Cerebellar nuclear complex (tissue), 1 donor: ENCODE measurements around the gene GLDC.
"Not testable (repeated sequence)": the region's sequence is repeated elsewhere in the genome, so short reads cannot be mapped to it uniquely, and the experiment has no call there.

ENCODE experiments used
- DNase-seq, 2 experiments: peaks; one replicate each; lab custom pipeline; 2025; lab: John Stamatoyannopoulos, UW

GLDC gene

DNA sequence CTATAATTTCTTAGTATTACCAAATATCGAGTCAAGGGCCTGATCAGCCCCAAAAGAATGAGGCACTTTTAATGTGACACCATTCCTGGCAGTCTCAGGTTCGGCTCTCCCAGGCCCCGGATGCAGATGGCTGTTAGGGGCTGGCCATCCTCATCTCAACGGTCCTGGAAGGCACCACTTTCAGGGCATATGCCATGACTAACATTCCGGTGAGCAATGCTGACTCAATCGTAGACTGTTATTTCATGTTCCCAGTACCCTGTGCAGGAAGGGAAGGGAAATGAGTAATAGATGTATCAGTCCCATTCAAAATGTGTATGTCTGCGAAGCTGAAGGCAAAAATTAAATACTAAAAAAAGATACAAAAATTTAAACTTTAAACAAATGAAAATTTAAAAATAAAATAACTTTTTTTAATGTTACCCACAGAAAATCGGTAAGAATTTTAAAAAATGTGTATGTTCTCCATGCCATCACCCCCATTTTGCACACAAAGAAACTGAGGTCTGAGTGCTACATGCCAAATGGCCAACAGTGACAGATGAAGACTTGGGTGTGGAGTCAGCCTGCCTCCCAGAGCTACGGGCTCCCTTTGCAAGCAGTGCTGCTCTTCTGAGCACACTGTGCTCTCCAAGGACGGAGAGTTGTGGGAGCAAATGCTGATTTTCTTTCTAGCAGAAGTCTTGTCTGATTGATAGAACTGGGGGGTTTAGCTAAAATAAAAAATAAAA, 79.0 kb downstream of the GLDC start:
- DNase-seq, result no peak

DNA sequence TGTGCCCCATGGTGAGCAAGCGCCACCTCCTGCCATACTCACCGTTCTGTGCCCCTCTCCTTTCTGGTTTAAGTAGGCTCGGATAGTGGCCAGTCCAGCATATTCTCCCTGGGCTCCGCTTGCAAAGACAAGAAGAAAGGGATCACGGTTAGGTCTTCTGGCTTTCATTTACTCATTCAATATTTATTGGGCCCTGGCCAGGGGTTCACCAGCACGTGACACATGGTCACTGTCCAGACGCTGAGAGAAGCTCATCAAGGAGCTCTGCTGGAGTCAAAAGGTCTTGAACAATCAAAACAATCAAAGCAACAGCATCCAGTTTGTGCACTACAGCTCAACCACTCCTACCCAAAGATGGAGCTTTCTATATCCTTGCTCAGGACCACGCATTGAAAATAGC, 80.2 kb downstream of the GLDC start:
- no peak for DNase-seq

DNA sequence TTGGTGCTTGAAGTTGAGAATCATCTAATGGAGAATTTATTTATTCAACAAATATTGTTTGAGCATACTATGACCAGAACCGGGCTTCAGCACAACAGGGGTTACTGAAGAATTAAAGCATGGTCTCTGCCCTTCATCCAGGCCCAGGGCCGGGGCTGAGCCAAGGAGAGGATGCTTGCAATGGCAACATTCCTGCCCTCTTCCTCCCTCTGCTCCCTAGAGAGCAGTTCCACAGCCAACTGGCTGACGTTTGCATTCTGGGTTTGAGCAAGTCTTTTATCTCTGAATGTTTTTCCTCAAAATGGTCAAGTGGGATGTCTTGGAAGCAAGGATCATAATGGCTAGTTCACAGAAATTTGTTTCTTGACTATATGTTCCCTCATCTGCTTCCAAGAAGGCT, 80.7 kb downstream of the GLDC start:
- DNase-seq, result no peak

DNA sequence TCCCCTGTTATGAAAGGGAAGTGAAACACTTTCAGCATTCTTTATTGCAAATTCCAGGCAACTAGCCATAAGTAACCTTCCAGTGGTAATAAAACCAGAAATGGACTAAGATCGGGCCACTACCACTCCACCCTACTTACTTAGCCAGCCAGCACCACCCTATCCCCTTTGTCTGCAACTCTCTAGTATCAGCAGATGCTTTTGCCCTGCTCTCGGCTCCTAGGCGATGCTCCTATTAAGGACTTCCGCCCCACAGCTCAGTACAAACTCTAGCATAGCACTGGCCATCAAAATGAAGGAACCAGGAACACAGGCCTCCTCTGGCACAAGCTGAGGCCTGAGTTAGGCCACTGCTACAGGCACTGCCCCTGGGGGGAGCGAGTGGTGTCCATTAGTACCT, 81.2 kb downstream of the GLDC start:
- DNase-seq, result no peak

DNA sequence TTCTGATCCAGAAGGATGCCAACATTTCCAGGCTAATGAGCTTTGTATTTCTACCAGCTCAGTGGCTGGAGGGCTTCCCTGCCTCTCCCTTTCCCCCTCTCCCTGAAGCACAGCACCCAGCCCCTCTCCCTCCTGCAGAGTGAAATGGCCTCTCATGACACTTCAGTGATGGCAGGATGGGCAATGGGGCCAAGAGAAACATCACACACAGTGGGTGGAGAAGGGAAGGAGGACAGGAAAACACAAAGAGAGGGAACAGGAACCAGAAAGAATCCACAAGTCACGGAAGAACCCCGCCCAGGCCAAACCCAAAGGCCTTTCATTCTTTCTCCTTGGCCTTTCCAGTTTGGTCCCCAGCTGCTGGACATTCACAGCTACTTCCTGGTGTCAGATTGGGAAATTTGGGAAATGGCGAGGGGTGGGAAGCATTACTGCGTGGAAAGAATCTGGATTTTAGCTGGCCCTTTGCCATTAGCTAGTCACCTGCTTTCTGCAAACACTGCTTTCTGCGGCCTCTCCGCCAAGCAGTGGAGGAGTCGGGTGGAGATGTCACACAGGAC, 82.6 kb downstream of the GLDC start:
- DNase-seq, result no peak

DNA sequence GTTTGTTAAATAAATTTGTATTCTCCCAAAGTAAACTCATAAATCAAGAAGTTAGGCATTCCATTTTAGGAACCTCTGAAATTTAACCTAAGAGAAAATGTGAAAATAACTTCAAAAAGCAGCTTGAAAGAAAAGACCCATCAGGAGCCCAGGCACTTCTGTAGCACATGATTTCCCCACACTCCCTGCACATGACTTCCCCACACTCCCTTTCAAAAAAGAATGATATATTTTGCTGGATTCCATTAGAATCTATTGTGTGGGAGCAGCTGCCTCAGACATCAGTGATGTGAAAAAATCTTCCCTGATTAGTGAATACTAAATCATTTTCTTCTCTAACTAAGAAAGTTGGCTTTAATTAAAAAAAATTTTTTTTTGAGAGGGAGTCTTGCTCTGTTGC, 83.3 kb downstream of the GLDC start:
- no peak for DNase-seq

DNA sequence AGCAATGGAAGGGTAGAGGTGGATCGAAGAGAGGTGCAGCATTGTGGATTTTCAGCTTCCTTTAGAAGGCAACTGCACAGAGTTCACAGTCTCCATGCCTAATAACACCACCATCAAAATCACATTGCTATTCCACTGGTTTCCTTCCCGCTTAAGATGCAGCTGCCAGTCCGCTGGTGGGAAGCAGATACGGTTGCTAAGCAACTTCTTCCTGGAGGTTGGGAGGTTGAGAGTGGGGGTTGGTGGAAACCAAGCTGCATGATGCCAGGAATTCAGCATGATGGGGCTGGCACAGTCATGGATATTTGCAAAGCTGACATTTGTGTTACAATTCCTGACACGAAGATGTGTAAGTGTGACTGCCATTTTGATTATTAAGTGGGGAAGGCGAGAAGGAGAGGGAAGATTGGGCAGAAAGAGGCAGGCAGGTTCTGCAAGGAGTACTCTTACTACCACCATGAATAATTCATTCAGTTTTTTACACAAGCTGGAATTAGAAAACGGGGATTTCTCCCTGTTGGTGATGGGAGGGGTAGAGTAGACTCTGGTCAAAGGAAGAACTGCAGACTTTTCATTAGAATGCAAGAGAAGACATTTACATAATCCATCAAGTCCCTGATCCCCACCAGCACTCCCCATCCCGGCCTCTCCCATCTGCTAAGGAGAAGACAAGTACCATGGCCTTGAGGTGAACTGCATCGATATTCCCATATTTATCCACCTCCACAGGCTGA, 87.5 kb downstream of the GLDC start:
- DNase-seq, result no peak

DNA sequence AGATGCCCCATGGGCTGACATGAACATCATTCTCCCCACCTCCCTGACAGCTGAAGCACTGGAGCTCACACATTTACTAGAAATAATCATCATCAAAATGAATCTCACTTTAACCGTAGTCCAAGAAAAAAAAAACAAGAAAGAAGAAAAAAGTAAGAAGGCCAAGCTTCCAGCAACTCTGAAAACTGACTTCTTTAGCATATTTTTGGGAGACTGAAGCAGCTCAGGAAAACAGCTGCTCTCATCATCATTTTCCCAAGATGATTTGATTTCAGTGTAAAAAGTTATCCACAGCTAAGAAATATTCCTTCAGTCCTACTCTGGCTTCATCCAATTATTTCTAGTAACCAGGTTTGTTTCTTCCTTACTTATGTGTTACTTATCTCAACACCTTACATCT, 91.7 kb downstream of the GLDC start:
- no peak for DNase-seq

DNA sequence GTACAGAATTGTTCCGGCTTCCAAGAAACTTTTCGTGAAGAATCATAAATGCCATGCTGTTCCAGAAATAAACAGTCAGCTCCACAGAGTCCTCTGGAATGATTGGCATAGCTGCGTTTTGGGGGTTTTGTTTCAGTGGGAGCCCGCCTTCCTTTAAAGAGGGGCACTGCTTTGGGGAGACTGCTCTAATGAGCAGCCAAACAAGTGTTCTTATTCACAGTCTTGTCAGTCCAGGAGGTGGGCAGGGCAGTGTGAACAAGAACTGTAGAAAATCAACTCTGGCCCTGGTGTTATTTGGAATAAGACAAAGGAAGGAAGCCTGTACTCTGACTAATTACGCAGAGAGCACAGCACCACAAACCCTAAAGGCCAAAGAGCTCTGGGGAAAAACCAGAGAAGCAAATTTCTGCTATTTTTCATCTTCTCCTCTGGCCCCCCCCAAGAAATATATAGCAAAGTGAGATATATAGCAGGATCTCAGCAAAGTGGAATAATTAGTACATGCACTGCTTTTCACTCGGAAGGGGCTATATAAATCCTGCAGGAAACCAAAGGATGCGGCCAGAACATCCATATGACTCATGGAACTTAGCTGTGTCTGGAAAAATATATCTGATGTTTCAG, 92.9 kb downstream of the GLDC start:
- DNase-seq, result no peak

DNA sequence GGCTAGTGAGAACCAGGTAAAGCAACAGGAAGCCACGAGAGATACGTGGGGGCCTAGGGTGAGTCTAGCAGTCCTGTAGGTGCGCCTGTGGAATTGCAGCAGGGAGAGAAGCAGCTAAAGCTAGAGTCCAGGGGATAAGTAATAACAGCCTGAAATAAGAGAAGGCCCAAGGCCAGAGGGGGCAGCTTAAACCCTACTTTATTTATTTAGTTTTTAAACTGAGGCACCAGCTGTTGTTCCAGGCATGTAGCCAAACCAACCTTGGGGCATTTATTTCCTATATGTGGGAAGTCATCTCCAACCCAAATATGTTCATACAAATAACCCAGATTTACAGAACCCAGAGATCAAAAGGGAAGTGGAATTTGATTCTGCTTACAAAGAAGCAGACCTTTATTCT, 93.5 kb downstream of the GLDC start:
- DNase-seq, result no peak

DNA sequence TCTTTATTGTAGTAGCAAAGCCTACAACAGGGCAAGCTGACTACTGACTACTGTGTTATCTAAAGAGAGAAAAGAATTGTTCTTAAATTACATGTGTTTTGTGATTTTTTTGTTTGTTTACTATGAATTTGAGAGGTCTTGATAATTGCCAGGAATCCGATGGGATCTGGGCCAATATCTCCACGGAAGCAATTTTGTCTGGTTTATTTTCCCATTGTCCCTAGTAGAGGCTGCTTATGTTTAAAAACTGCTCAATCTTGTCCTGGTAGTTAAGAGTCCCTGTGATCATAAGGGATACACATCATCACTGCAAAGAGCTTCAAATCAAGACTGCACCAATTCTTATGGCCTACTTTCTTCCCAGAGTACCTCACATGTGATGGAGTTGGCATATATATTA, 94.4 kb downstream of the GLDC start:
- DNase-seq, result no peak

DNA sequence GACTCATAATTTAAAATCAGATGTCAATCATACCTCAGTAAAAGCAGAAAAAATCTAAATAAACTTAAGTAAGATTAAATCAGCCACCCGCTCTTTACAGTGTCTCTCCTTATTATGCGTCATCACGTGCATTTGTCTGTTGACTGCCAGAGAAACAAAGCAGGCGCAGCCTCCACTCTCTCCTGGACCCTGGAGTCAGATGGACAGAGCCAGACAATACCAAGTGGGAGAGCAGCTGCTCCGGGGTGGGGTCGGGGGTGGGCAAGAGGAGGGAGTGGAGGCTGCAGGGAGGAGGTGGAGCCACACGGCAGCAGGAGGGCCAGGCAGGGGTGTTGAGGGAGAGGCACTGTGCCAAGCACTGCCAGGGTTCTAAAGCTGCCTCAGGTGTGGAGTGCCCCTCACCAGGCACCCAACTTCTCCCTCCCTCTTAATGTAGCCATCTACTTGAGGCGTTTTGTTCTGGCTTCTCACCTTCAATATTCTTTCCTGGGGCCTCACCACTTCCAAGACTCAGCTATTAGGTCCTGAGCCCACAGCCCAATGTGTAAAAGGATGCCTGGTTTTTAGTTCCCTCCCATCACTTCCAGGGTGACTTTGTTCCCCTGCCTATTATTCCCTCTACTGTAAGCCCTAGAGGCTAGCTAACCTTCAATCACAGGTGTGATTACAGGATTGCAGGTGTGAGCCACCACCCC, 96.3 kb downstream of the GLDC start:
- no peak for DNase-seq

DNA sequence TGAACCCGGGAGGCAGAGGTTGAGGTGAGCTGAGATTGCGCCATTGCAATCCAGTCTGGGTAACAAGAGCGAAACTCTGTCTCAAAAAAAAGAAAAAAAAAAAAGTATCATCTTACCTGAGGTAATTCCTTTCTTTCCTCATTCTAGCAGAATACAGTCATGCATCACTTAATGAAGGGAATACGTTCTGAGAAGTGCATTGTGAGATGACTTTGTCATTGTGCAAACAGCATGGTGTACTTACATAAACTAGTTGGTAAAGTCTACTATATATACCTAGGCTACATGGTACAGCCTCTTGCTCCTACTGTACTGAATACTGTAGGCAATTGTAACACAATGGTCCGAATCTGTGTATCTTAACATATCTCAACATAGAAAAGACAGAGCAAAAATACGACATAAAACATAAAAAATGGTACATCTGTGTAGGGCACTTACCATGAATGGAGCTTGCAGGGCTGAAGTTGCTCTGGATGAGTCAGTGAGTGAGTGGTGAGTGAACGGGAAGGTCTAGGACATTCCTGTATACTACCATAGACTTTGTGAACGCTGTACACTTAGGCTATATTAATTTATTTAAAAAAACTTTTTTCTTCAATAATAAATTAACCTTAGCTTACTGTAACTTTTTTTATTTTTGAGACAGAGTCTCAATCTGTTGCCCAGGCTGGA, 100.4 kb downstream of the GLDC start:
- DNase-seq, result no peak

DNA sequence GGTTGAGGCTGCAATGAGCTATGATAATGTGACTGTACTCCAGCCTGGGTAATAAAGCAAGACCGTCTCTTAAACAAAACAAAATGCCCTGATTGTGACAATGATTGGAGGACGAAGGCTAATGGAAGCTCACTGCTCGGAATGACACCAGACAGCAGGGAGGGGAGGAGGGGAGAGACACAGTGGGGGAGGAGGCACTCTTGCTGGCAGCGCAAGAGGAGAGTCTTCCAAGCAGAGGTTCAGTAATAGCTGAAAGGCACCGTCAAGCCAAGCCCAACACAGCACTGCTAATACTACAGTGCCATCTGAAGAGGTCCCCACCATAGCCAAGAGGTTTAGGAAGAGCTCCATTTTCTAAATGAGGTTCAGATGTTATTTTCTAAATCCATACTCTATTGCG, 102.3 kb downstream of the GLDC start:
- no peak for DNase-seq

DNA sequence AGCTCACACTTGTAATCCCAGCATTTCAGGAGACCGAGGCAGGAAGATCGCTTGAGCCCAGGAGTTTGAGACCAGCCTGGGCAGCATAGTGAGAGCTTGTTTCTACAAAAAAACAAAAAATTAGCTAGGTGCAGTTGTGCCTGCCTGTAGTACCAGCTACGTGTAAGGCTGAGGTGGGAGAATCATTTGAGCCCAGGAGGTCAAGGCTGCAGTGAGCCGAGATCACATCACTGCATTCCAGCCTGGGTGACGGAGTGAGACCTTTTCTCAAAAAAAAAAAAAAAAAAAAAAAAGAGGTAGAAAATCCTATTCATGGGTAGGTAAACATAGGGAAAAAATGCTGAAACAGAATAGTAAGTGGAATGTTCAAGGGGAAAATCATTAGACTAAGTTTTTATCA, 102.9 kb downstream of the GLDC start:
- DNase-seq, result not testable (repeated sequence)

DNA sequence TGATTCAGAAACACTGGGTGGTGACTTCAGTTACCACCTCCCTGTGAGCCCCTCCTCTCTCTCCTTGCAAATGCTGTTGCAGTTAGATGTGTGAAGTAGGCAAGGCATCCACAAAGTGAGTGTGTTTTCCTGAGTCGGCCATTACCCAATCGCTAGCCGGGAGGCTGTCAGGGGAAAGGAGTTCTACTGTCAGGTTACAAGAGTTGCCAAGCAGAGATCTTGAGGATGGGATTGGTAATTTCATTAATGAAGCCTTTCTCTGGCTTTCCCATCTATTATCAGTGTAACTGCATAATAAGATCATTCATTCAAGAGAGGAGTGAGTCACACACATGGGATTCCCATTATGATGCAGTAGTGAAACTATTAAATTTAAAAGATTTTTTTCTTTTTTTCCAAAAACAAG, 106.9 kb downstream of the GLDC start:
- no peak for DNase-seq

DNA sequence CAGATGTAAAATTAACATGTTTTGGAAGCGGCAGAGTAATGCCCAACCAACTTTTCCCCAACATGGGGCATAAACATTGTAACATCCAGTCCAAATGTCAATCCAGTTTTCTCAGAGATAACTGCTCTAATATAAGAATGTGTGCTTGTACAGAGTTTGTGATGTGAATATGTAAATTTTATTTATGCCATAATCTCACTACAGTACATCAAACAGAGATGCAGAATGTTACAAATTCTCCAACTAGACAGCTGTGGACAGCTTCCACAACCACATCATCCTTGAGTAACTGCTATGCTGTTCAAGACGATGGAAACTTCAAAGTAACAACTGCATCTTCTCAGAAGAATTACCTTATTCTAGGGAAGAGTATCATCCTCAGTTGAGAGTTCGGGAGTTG, 109.9 kb downstream of the GLDC start:
- no peak for DNase-seq

DNA sequence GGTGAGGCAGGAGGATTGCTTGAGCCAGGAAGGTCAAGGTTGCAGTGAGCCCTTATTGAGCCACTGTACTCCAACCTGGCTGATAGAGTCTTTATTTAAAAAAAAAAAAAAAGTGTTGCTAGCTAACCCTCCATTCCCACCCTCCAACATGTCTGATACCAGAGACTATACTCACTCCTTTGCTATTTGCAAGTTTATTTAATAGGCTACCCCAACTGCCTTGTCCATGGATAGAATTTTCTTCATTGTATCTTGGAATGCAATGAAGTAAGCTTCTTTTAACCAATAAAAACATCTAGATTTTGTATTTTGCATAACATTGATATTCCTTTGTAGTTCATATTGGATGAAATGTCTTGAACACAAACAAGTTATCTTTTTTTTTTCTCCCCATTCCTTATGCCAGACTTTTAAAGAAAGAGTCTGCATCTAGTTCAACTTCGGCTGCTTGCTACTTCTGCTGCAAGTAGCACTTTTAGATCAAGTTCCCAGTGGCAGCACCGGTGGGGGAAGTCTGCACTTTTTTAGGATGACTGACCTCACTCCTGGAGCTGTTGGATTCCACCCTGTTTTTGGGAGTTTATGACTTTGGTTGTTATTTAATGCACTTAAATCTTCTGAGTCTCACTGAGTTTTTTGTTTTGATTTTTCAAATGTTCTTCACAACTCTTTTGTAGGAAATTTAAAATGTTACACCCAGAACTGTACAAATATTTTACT, 120.0 kb downstream of the GLDC start:
- DNase-seq, result no peak

DNA sequence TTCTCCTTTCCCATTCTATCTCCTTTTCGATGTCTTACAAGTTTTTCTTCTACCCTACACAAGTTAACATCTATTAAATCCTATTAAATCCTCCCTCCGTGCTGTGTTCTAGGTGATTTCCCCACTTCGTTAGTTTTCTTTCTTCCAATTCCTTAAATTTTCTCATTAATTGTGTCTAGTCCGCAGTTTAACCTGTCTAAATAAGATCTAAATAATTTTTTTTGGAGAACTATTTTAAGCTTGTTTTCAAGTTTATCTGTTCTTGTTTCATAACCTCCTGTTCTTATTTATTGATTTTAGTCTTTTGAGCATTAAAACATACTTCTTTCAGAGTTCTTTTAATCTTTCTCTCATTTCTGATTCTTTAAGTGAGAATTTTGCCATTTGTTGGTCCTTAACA, 123.3 kb downstream of the GLDC start:
- DNase-seq, result no peak

DNA sequence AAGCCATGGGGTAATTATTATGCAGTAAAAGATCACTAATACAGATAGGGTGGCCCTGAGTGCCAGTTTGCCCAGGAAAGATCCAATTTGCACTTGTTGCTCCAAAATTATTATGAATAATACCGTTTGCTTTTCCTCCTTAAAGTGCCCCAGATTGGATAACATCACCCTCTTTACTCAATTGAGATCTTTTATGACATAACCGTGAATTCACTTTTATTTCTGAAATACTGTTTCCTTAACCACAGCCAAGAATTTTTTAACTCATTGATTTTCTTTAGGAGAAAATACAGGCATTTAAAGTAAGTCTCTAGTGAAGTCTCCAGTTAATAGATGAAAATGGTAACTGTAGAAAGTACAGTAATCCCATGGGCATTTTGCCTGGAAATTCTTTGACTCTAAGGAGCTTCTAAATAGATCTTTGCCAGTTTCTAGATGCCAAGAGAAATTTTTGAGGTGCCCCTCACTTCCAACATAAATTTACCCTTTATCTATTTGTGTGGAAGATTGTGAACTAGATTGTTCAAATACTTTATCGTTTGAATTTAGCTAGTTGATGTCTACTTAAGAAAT, 133.4 kb downstream of the GLDC start:
- no peak for DNase-seq

DNA sequence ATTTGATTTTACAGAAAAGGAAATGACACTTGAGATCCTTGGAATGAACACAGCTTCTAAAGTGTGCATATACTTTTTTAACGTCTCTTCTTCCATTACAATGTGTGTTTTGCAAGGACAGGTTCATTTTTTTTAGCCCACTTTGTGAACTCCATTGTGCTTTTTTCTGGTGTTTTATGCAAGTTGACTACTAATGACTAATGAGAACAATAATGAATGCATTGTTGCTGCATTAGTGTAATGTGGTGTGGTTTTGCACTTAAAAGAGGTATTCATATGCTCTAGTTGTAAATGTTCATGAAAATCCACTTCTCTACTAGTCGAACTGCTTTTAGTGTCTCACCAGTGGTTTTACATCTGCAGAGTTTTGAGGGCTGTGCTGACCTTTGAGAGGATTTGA, 139.0 kb downstream of the GLDC start:
- DNase-seq, result no peak
